Measurements from ENCODE around the gene HOXC9. TPM values are rescaled to one million over a fixed set of nuclear protein-coding genes. Genes with fewer than 3 reads are reported as not detected.

Gene HOXC9
- total and polyA plus RNA-seq, 2 of the 4 experiments (the other 2 are of a cell fraction), result 0.26 TPM; not detected in 1

- Histone ChIP-seq H3K4me1 (ENCODE audit: control insufficient read depth, insufficient read depth, low read length) (no peaks in the 10 kb centered on the region), H3K9ac (ENCODE audit: low read depth, low read length) (no peak overlapping the region), H2AK9ac (replicated peaks; ENCODE audit: low read depth, low read length, poor library complexity) (no peak overlapping the region), H2BK15ac (ENCODE audit: low read depth, low read length) (no peak overlapping the region), H3K79me1 (ENCODE audit: low read depth in 1 of 2, low read length in 2 of 2) (no peaks in the 10 kb centered on the region), H2AFZ (replicated peaks; ENCODE audit: low read length, poor library complexity) (no peak overlapping the region), H3K36me3 (ENCODE audit: control insufficient read depth, insufficient read depth, low read length) (no peaks in the 10 kb centered on the region), H3K9me1 (ENCODE audit: insufficient read depth, low read length) (no peaks in the 10 kb centered on the region), H2BK20ac (ENCODE audit: low read depth, low read length) (no peak overlapping the region), H3K4ac (ENCODE audit: low read depth, low read length) (no peak overlapping the region), H2AK5ac (ENCODE audit: low read depth, low read length) (no peak overlapping the region), H3K9me3 (ENCODE audit: control insufficient read depth, insufficient read depth, low read length) (peaks cover 7% of the 10 kb centered on the region), H3K23ac (ENCODE audit: low read depth, low read length) (no peak overlapping the region), H4K91ac (ENCODE audit: insufficient read depth, low read depth, low read length) (no peak overlapping the region), H3K4me3 (ENCODE audit: insufficient read depth, low read depth, low read length) (no peak overlapping the region), H4K20me1 (ENCODE audit: insufficient read depth, low read length) (no peaks in the 10 kb centered on the region), H3K4me2 (ENCODE audit: low read depth, low read length) (no peak overlapping the region), H4K8ac (ENCODE audit: low read depth in 2 of 2, low read length in 2 of 2) (no peak overlapping the region), H3K14ac (replicated peaks; ENCODE audit: low read depth, low read length) (no peak overlapping the region), H4K5ac (ENCODE audit: low read depth, low read length) (no peak overlapping the region), H2BK120ac (ENCODE audit: low read depth, low read length) (no peak overlapping the region), H3K27ac (ENCODE audit: insufficient read depth, low read length) (no peak overlapping the region), H3K56ac (ENCODE audit: extremely low read depth, insufficient read depth, low read length) (no peak overlapping the region), H2BK5ac (ENCODE audit: low read depth, low read length, poor library complexity, severe bottlenecking) (no peak overlapping the region), H3K18ac (ENCODE audit: low read depth, low read length) (no peak overlapping the region), H3K27me3 (ENCODE audit: control insufficient read depth, insufficient read depth, low read length) (peaks cover 95% of the 10 kb centered on the region)
- no peak for DNase-seq
- WGBS, 2 experiments (ENCODE audit: extremely low coverage in 2 of 2, insufficient read length in 1 of 2), result no CpG with 5 or more reads among the region's 2 CpGs
- TF ChIP-seq RCOR1 (IDR thresholded peaks at IDR 0.05; ENCODE audit: insufficient replicate concordance, low read length) (no peak), MAFK (IDR thresholded peaks at IDR 0.05; ENCODE audit: low read depth, low read length) (no peak), FOS (IDR thresholded peaks at IDR 0.05; ENCODE audit: low read depth, low read length) (no peak), CTCF (conservative IDR thresholded peaks at IDR 0.05; ENCODE audit: low read depth, low read length) (no peak), RAD21 (IDR thresholded peaks at IDR 0.05; ENCODE audit: low read length) (no peak), MXI1 (IDR thresholded peaks at IDR 0.05; ENCODE audit: borderline replicate concordance, low read depth, low read length) (no peak), SMC3 (IDR thresholded peaks at IDR 0.05; ENCODE audit: low read depth, low read length) (no peak), POLR2A (IDR thresholded peaks at IDR 0.05; ENCODE audit: low read depth, low read length) (no peak), ELK1 (IDR thresholded peaks at IDR 0.05; ENCODE audit: borderline replicate concordance, low read depth, low read length) (no peak), NFE2L2 (IDR thresholded peaks at IDR 0.05; ENCODE audit: low read depth, low read length) (no peak), CHD1 (IDR thresholded peaks at IDR 0.05; ENCODE audit: low read depth, low read length) (no peak), MAZ (IDR thresholded peaks at IDR 0.05; ENCODE audit: borderline replicate concordance, low read depth, low read length) (no peak), CEBPB (IDR thresholded peaks at IDR 0.05; ENCODE audit: low read depth, low read length) (no peak), BHLHE40 (IDR thresholded peaks at IDR 0.05; ENCODE audit: low read depth, low read length) (no peak), RFX5 (IDR thresholded peaks at IDR 0.05; ENCODE audit: low read depth, low read length) (no peak), USF2 (IDR thresholded peaks at IDR 0.05; ENCODE audit: low read depth, low read length) (no peak)
- in situ Hi-C loops (cut with MboI; ENCODE audit: low sequenced_read_pairs), result no loop called here
- ATAC-seq (ENCODE audit: low read depth), result no peak
- ChIA-PET CTCF (no interaction called here), POLR2A (ENCODE audit: unreplicated experiment) (no interaction called here)
- no TSS peak for BruUV-seq (replicated peaks)
- dilution Hi-C loops (cut with HindIII; ENCODE audit: low sequenced_read_pairs, unreplicated experiment), result no loop called here
- intact Hi-C loops (cut with micrococcal nuclease), result no loop called here
These were observed 35.6 kb upstream of the HOXC9 start for GRCh38 chr12:53964315-53964713.
